H1 (cell line): Measurements from ENCODE around the gene L3MBTL3. TPM values are rescaled to one million over a fixed set of nuclear protein-coding genes. Genes with fewer than 3 reads are reported as not detected.

ENCODE experiments used
- CTCF ChIA-PET: fragments of 300-600 bp; sonication (Branson Sonifier 250); formaldehyde crosslinking; loops from one replicate; lab custom pipeline; 2021; ENCODE audit not compliant: partially characterized antibody; lab: Charles Lee
- POLR2A ChIA-PET: fragments of 300-600 bp; sonication (Branson Sonifier 250); formaldehyde crosslinking; loops from one replicate; lab custom pipeline; 2021; ENCODE audit warnings: inconsistent platforms; ENCODE audit not compliant: partially characterized antibody; lab: Charles Lee
- DNase-seq, 2 experiments: peaks; one replicate each; pipeline versions ENCODE4 v3.0.0 to v3.0.0-alpha.2; 2010 to 2022; ENCODE audit warnings: low spot score in 2 of 2, low read depth in 1 of 2, mixed read lengths in 1 of 2
- FAIRE-seq: peaks from 2 replicates; lab custom pipeline; 2011; peaks lifted over from hg19 to GRCh38; lab: Jason Lieb, UNC
- H2AFZ ChIP-seq: 2 replicates; pipeline ENCODE4 v1.8.1; 2012; ENCODE audit warnings: low read length, inconsistent platforms
- H2AK5ac ChIP-seq: 2 replicates; pipeline ENCODE4 v1.6.1; 2013; ENCODE audit warnings: low read depth, low read length
- H2BK120ac ChIP-seq: replicated peaks from 2 replicates; pipeline ENCODE3; 2013; ENCODE audit warnings: low read depth, low read length, inconsistent platforms
- H2BK12ac ChIP-seq: 2 replicates; pipeline ENCODE4 v1.6.1; 2013; ENCODE audit warnings: low read depth, low read length
- H2BK15ac ChIP-seq: 2 replicates; pipeline ENCODE4 v1.6.1; 2013; ENCODE audit warnings: low read length
- H2BK20ac ChIP-seq: 2 replicates; pipeline ENCODE4 v1.6.1; 2013; ENCODE audit warnings: low read length
- H2BK5ac ChIP-seq: 2 replicates; pipeline ENCODE4 v1.6.1; 2013; ENCODE audit warnings: low read depth, low read length
- H3K14ac ChIP-seq: 2 replicates; pipeline ENCODE4 v1.6.1; 2013; ENCODE audit warnings: inconsistent platforms; ENCODE audit not compliant: insufficient read length
- H3K18ac ChIP-seq: 2 replicates; pipeline ENCODE4 v1.6.1; 2013; ENCODE audit warnings: low read length; ENCODE audit errors: extremely low read depth
- H3K23ac ChIP-seq: 2 replicates; pipeline ENCODE4 v1.6.1; 2013; ENCODE audit warnings: inconsistent platforms; ENCODE audit not compliant: insufficient read length
- H3K23me2 ChIP-seq: 2 replicates; pipeline ENCODE4 v1.6.1; 2013; ENCODE audit warnings: low read depth, low read length
- H3K27ac ChIP-seq: 2 replicates; pipeline ENCODE4 v1.6.1; 2011; ENCODE audit warnings: low read depth, low read length, inconsistent platforms
- H3K27me3 ChIP-seq, 4 experiments: replicated peaks in 1 of 4; 1 replicate in 1 of 4; 2 replicates in 3 of 4; pipeline versions ENCODE4 v1.6.1 to v1.8.1; 2011 to 2013; ENCODE audit warnings: low read length in 3 of 4, mild to moderate bottlenecking in 3 of 4, inconsistent platforms in 2 of 4, mixed read lengths in 2 of 4, moderate library complexity in 1 of 4; ENCODE audit not compliant: control insufficient read depth in 3 of 4, insufficient read depth in 3 of 4; ENCODE audit errors: extremely low read depth in 1 of 4
- H3K36me3 ChIP-seq, 4 experiments: 2 replicates each; pipeline versions ENCODE4 v1.6.1 to v1.8.1; 2011 to 2013; ENCODE audit warnings: mild to moderate bottlenecking in 4 of 4, low read length in 3 of 4, moderate library complexity in 2 of 4, control low read depth in 1 of 4, inconsistent platforms in 1 of 4; ENCODE audit not compliant: insufficient read depth in 4 of 4, control insufficient read depth in 2 of 4
- H3K4ac ChIP-seq: replicated peaks from 2 replicates; pipeline ENCODE3; 2013; ENCODE audit warnings: low read length, low read depth, mixed read lengths, inconsistent platforms; ENCODE audit not compliant: insufficient read length
- H3K4me1 ChIP-seq, 4 experiments: replicated peaks in 1 of 4; 1 replicate in 1 of 4; 2 replicates in 3 of 4; pipeline versions ENCODE4 v1.6.1 to v1.8.1; 2011 to 2013; ENCODE audit warnings: low read length in 3 of 4, inconsistent platforms in 2 of 4, mixed read lengths in 1 of 4; ENCODE audit not compliant: insufficient read depth in 4 of 4, control insufficient read depth in 3 of 4
- H3K4me2 ChIP-seq, 2 experiments: 2 replicates each; pipeline versions ENCODE4 v1.6.1 to v1.8.1; 2011 to 2013; ENCODE audit warnings: low read depth in 2 of 2, low read length in 2 of 2, control low read depth in 1 of 2, inconsistent platforms in 1 of 2, mild to moderate bottlenecking in 1 of 2; ENCODE audit not compliant: insufficient read depth in 1 of 2
- H3K4me3 ChIP-seq, 4 experiments: fragments of 200-600, 300-600 bp in 1 of 4; sonication (generic), shearing (Covaris generic), sonication (Bioruptor Twin) in 1 of 4; 2 replicates each; pipeline versions ENCODE4 v1.5.1 to v1.8.1; 2011 to 2016; ENCODE audit warnings: low read length in 4 of 4, low read depth in 3 of 4, control low read depth in 2 of 4, inconsistent platforms in 2 of 4, mild to moderate bottlenecking in 2 of 4, mixed read lengths in 1 of 4, moderate library complexity in 1 of 4; ENCODE audit not compliant: insufficient read depth in 2 of 4; ENCODE audit errors: extremely low read depth in 1 of 4
- H3K56ac ChIP-seq: replicated peaks from 2 replicates; pipeline ENCODE3; 2013; ENCODE audit warnings: low read depth, mild to moderate bottlenecking, mixed read lengths, low read length, inconsistent platforms; ENCODE audit not compliant: insufficient read length
- H3K79me1 ChIP-seq: 2 replicates; pipeline ENCODE4 v1.6.1; 2013; ENCODE audit warnings: low read depth, low read length, control low read depth
- H3K79me2 ChIP-seq, 2 experiments: 2 replicates each; pipeline versions ENCODE4 v1.6.1 to v1.8.1; 2012 to 2013; ENCODE audit warnings: low read length in 2 of 2, mild to moderate bottlenecking in 2 of 2, inconsistent platforms in 1 of 2; ENCODE audit not compliant: insufficient read depth in 2 of 2, control insufficient read depth in 1 of 2
- H3K9ac ChIP-seq, 4 experiments: replicated peaks in 1 of 4; 1 replicate in 1 of 4; 2 replicates in 3 of 4; pipeline versions ENCODE4 v1.6.1 to v1.8.1; 2011 to 2013; ENCODE audit warnings: low read depth in 3 of 4, low read length in 3 of 4, control low read depth in 2 of 4, mild to moderate bottlenecking in 2 of 4, moderate library complexity in 2 of 4, inconsistent platforms in 1 of 4; ENCODE audit errors: extremely low read depth in 1 of 4
- H3K9me3 ChIP-seq, 2 experiments: 2 replicates each; pipeline versions ENCODE4 v1.6.1 to v1.8.1; 2012 to 2013; ENCODE audit warnings: mild to moderate bottlenecking in 2 of 2, moderate library complexity in 2 of 2, control low read depth in 1 of 2, inconsistent platforms in 1 of 2, low read depth in 1 of 2, low read length in 1 of 2, mixed read lengths in 1 of 2; ENCODE audit not compliant: insufficient read depth in 2 of 2
- H4K20me1 ChIP-seq, 2 experiments: replicated peaks in 1 of 2; 2 replicates each; pipeline versions ENCODE3 to v1.8.1; 2011 to 2013; ENCODE audit warnings: inconsistent platforms in 2 of 2, low read length in 2 of 2, mild to moderate bottlenecking in 1 of 2; ENCODE audit not compliant: insufficient read depth in 2 of 2, control insufficient read depth in 1 of 2
- H4K5ac ChIP-seq: 2 replicates; pipeline ENCODE4 v1.6.1; 2013; ENCODE audit warnings: low read length, low read depth, mixed read lengths, inconsistent platforms; ENCODE audit not compliant: insufficient read length
- H4K8ac ChIP-seq: 2 replicates; pipeline ENCODE4 v1.8.0; 2013; ENCODE audit warnings: mild to moderate bottlenecking, moderate library complexity, low read length, inconsistent platforms; ENCODE audit not compliant: insufficient read depth; ENCODE audit errors: extremely low read depth
- H4K91ac ChIP-seq: replicated peaks from 2 replicates; pipeline ENCODE3; 2013; ENCODE audit warnings: low read length, mixed read lengths, inconsistent platforms; ENCODE audit not compliant: insufficient read length
- CHD1 ChIP-seq: IDR thresholded peaks from 2 replicates; pipeline ENCODE4 v1.6.1; 2012; ENCODE audit warnings: low read depth, low read length, improper control_type of control experiment
- CHD2 ChIP-seq: IDR thresholded peaks from 2 replicates; pipeline ENCODE4 v1.6.1; 2012; ENCODE audit warnings: low read length, improper control_type of control experiment
- GABPA ChIP-seq: IDR thresholded peaks from 2 replicates; pipeline ENCODE4 v1.6.1; 2011; ENCODE audit warnings: mild to moderate bottlenecking, low read length, moderate library complexity, borderline replicate concordance; ENCODE audit not compliant: insufficient read depth
- GTF2F1 ChIP-seq: IDR thresholded peaks from 2 replicates; pipeline ENCODE4 v1.6.1; 2012; ENCODE audit warnings: low read depth, low read length, improper control_type of control experiment, borderline replicate concordance
- JUN ChIP-seq: IDR thresholded peaks from 2 replicates; pipeline ENCODE4 v1.6.1; 2011; ENCODE audit warnings: low read depth, mild to moderate bottlenecking, improper control_type of control experiment, low read length
- KDM1A ChIP-seq: fragments of 200-600, 300-600 bp; sonication (generic); IDR thresholded peaks from 2 replicates; pipeline ENCODE4 v1.7.1; 2016; ENCODE audit warnings: mild to moderate bottlenecking, low read length, borderline replicate concordance
- SIN3A ChIP-seq, 2 experiments: IDR thresholded peaks in 1 of 2; conservative IDR thresholded peaks in 1 of 2; 2 replicates each; pipeline ENCODE4 v1.6.1; 2011 to 2012; ENCODE audit warnings: low read length in 2 of 2, improper control_type of control experiment in 1 of 2, low read depth in 1 of 2, mild to moderate bottlenecking in 1 of 2
- SIX5 ChIP-seq: IDR thresholded peaks from 2 replicates; pipeline ENCODE4 v1.6.1; 2011; ENCODE audit warnings: mild to moderate bottlenecking, low read depth, low read length
- TCF12 ChIP-seq: IDR thresholded peaks from 2 replicates; pipeline ENCODE4 v1.6.1; 2011; ENCODE audit warnings: low read depth, mild to moderate bottlenecking, low read length
- WGBS, 2 experiments: shearing (Covaris generic) in 1 of 2; methylation state at CpG; one replicate each; pipeline versions ENCODE4 v1.1.6 to v1.1.7; 2013 to 2015; ENCODE audit warnings: low lambda C conversion rate in 2 of 2, mixed read lengths in 2 of 2, inconsistent platforms in 1 of 2, low coverage in 1 of 2, missing lambda C conversion rate in 1 of 2; ENCODE audit not compliant: insufficient replicate concordance in 2 of 2, insufficient coverage in 1 of 2, insufficient read length in 1 of 2; ENCODE audit errors: extremely low coverage in 1 of 2, missing lambda C conversion rate in 1 of 2; 5-methylcytosine and 5-hydroxymethylcytosine counted together
- polyA plus RNA-seq, 7 experiments: library from polyadenylated mRNA; depleted of rRNA in 3 of 7; stranded (reverse) in 5 of 7; unstranded in 2 of 7; fragments of >200 nt in 5 of 7; fragments of 200-250 nt in 2 of 7; gene quantifications; 1 replicate in 5 of 7; 2 replicates in 1 of 7; 4 replicates in 1 of 7; pipeline versions ENCODE4 v1.2.1 to v1.2.3, GENCODE V29; 2011 to 2013; ENCODE audit warnings: missing spikeins in 2 of 7, mixed read lengths in 2 of 7
- total RNA-seq: library from RNA; stranded (reverse); fragmentation: NEBNext Ultra II Directional; extraction: Animal tissue kit (Norgen Biotek cat#: 25700); gene quantifications from 2 replicates; pipeline ENCODE4 v1.2.1, GENCODE V29; 2021

L3MBTL3 gene
- total and polyA plus RNA-seq, 2 of the 8 experiments (the other 6 are each of a cell fraction or from before 2014, with no cell fraction given): 3.9 to 17.2 TPM

DNA sequence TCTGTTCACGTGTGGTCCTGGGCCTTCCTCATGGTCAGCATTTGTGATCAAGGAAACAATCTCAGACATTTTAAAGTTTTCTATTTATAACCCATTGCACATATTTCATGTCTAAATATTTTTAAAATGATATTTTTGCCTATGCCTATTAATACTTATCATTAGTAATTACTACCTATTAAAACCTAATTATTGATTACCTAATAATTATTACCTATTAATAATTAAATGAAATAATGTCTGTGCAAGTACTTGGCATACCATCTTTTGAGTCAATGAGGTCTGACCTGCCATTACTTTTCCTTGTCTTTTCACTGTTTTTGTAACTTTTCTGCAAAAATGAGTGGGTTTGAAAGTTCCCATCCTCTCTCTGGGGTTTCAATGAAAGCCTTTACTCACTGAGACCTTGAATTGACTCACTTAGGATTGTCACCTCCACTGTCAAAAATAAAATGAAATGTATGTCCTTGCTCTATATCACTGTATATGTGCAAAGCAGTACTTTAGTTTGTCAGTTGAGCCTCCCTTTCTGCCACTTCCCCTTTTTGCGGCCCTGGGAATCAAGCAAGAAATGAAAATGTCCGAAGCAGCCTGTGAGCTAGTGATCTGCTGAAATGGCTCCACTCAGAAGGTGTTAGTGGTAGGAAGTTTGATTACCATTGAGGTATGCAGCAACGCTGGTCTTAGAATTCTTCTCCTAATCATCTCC lies 87.8 kb downstream of the L3MBTL3 start:
- H2AFZ ChIP-seq: no peak overlapping the region
- H3K79me2 ChIP-seq: no peaks in the 10 kb centered on the region
- no peak overlapping the region for H4K5ac ChIP-seq
- no peak overlapping the region for H3K23ac ChIP-seq
- no peak overlapping the region for H2AK5ac ChIP-seq
- no peak overlapping the region for H2BK5ac ChIP-seq
- H4K91ac ChIP-seq: no peak overlapping the region
- no peaks in the 10 kb centered on the region for H3K36me3 ChIP-seq
- no peaks in the 10 kb centered on the region for H3K79me1 ChIP-seq
- H2BK15ac ChIP-seq: no peak overlapping the region
- no peak overlapping the region for H2BK120ac ChIP-seq
- FAIRE-seq: no peak
- H2BK20ac ChIP-seq: no peak overlapping the region
- H3K27me3 ChIP-seq: no peaks in the 10 kb centered on the region
- no peaks in the 10 kb centered on the region for H3K23me2 ChIP-seq
- H3K56ac ChIP-seq: no peak overlapping the region
- H3K4ac ChIP-seq: no peak overlapping the region
- H3K4me3 ChIP-seq: no peak overlapping the region
- no peak overlapping the region for H3K9ac ChIP-seq
- no peaks in the 10 kb centered on the region for H4K20me1 ChIP-seq
- no peak overlapping the region for H3K18ac ChIP-seq
- DNase-seq: no peak
- no peak overlapping the region for H4K8ac ChIP-seq
- H3K27ac ChIP-seq: no peak overlapping the region
- no peaks in the 10 kb centered on the region for H3K4me1 ChIP-seq
- H3K4me2 ChIP-seq: no peak overlapping the region
- ChIA-PET POLR2A (no interaction called here), CTCF (no interaction called here)
- H3K9me3 ChIP-seq: no peaks in the 10 kb centered on the region
- WGBS, 2 experiments: 92% methylated on average over 4 of the region's 4 CpGs; no CpG with 5 or more reads in 1 of the 2 experiments
- H3K14ac ChIP-seq: no peak overlapping the region
- no peak overlapping the region for H2BK12ac ChIP-seq
- TF ChIP-seq GABPA (no peak), CHD2 (no peak), KDM1A (no peak), TCF12 (no peak), SIX5 (no peak), GTF2F1 (no peak), CHD1 (no peak), SIN3A (conservative IDR thresholded peaks at IDR 0.05 in 1 of 2, IDR thresholded peaks at IDR 0.05 in 1 of 2; ENCODE audit: low read depth in 1 of 2, low read length in 2 of 2) (no peak), JUN (no peak)
